ENCODE results near the gene HDAC5.
A peak's percentile ranks its signal among the peaks of the same experiment; 100 is the strongest.

The HDAC5 gene

DNA sequence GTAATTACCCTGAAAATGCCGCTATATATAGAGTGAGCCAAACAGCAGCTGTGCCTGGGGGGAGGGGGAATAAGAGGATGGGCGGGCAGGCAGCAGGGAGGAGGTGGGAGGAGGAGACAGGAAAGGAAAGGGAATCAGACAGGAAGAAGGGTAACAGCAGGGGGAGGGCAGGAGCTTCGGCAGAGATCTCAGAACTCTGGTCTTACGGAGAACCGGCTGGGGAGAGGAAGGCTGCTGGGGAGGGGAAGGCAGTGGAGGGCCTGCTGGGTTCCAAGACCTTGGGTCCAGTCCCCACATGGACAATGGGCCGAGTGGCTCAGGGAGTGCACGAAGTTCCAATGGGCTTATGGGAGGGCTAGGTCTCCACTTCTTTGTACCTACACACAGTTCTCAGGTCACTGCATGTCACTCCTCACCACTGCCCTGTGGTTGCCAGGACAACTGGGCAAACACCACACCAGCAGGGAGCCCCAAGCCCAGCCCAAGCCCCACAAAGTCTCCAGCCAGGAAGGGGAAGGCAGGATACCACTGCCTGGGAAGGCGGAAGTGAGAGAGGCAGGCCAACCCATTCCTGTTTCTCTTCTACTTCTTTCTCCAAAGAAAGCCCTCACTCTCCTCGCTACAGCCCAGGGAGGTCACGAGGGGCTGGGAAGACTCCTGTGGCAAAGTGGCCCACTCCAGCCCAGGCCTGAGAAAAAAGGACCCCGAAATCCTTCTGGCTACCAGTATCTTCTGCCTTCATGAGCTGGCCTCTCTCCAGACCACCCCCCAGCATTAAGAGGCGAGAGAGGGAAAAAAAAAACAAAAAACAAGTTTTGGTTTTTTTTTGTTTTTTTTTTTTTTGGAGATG is 27.6 kb downstream of the HDAC5 start (continued):
- TF ChIP-seq, protein P1, sequence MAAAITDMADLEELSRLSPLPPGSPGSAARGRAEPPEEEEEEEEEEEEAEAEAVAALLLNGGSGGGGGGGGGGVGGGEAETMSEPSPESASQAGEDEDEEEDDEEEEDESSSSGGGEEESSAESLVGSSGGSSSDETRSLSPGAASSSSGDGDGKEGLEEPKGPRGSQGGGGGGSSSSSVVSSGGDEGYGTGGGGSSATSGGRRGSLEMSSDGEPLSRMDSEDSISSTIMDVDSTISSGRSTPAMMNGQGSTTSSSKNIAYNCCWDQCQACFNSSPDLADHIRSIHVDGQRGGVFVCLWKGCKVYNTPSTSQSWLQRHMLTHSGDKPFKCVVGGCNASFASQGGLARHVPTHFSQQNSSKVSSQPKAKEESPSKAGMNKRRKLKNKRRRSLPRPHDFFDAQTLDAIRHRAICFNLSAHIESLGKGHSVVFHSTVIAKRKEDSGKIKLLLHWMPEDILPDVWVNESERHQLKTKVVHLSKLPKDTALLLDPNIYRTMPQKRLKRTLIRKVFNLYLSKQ (tag by site-specific recombination; IDR thresholded peaks at IDR 0.05; ENCODE audit: borderline replicate concordance): no peak
- TF ChIP-seq ZNF596 (tag by site-specific recombination; IDR thresholded peaks at IDR 0.05): peak; percentile 31; the same call in 1 of the 2 replicates
- no peak for TF ChIP-seq ZNF266 (tag by site-specific recombination; IDR thresholded peaks at IDR 0.05; ENCODE audit: low read depth)
- TF ChIP-seq ZSCAN23 (tag by site-specific recombination; IDR thresholded peaks at IDR 0.05): 0 out of 2 replicates have a peak, but pooled peaks have one; percentile 34
- no peak for TF ChIP-seq ZNF514 (tag by site-specific recombination; IDR thresholded peaks at IDR 0.05)
- TF ChIP-seq ZNF558 (tag by site-specific recombination; IDR thresholded peaks at IDR 0.05): no peak
- TF ChIP-seq, protein P2, sequence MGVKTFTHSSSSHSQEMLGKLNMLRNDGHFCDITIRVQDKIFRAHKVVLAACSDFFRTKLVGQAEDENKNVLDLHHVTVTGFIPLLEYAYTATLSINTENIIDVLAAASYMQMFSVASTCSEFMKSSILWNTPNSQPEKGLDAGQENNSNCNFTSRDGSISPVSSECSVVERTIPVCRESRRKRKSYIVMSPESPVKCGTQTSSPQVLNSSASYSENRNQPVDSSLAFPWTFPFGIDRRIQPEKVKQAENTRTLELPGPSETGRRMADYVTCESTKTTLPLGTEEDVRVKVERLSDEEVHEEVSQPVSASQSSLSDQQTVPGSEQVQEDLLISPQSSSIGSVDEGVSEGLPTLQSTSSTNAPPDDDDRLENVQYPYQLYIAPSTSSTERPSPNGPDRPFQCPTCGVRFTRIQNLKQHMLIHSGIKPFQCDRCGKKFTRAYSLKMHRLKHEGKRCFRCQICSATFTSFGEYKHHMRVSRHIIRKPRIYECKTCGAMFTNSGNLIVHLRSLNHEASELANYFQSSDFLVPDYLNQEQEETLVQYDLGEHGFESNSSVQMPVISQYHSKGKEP (tag by site-specific recombination; IDR thresholded peaks at IDR 0.05): no peak
- peak; percentile 84 for TF ChIP-seq SP2 (tag by site-specific recombination; IDR thresholded peaks at IDR 0.05)
- TF ChIP-seq ZNF521 (tag by site-specific recombination; IDR thresholded peaks at IDR 0.05): no peak
- peak; percentile 83 for TF ChIP-seq KLF8 (tag by site-specific recombination; IDR thresholded peaks at IDR 0.05)
- peak; percentile 70 for TF ChIP-seq ZNF501 (tag by site-specific recombination; IDR thresholded peaks at IDR 0.05)
- TF ChIP-seq ZIC2 (tag by site-specific recombination; IDR thresholded peaks at IDR 0.05): peak; percentile 83
- TF ChIP-seq EGR2 (tag by site-specific recombination; IDR thresholded peaks at IDR 0.05; ENCODE audit: low read depth): peak; percentile 85
- TF ChIP-seq ZNF654 (tag by site-specific recombination; IDR thresholded peaks at IDR 0.05; ENCODE audit: low read depth): no peak
- no peak for TF ChIP-seq ZNF19 (tag by site-specific recombination; IDR thresholded peaks at IDR 0.05; ENCODE audit: low read depth)
- no peak; the same call in 1 of the 2 replicates for TF ChIP-seq KLF7 (tag by site-specific recombination; IDR thresholded peaks at IDR 0.05; ENCODE audit: borderline replicate concordance)
- no peak for TF ChIP-seq ZNF624 (tag by site-specific recombination; IDR thresholded peaks at IDR 0.05)
- TF ChIP-seq ZNF791 (tag by site-specific recombination; IDR thresholded peaks at IDR 0.05): no peak
- TF ChIP-seq ZNF792 (tag by site-specific recombination; IDR thresholded peaks at IDR 0.05): no peak
- no peak for TF ChIP-seq ZNF155 (tag by site-specific recombination; IDR thresholded peaks at IDR 0.05)
- peak; percentile 65 for TF ChIP-seq KLF16 (tag by site-specific recombination; IDR thresholded peaks at IDR 0.05)
- TF ChIP-seq GLIS2 (tag by site-specific recombination; IDR thresholded peaks at IDR 0.05): peak; percentile 90
- no peak for TF ChIP-seq ZNF529 (tag by site-specific recombination; IDR thresholded peaks at IDR 0.05; ENCODE audit: insufficient replicate concordance)
- no peak; the same call in 1 of the 2 replicates for TF ChIP-seq OVOL3 (tag by site-specific recombination; IDR thresholded peaks at IDR 0.05)
- TF ChIP-seq MEIS1 (CRISPR knock-in tag; IDR thresholded peaks at IDR 0.05; ENCODE audit: borderline replicate concordance): no peak
- TF ChIP-seq, protein P3, sequence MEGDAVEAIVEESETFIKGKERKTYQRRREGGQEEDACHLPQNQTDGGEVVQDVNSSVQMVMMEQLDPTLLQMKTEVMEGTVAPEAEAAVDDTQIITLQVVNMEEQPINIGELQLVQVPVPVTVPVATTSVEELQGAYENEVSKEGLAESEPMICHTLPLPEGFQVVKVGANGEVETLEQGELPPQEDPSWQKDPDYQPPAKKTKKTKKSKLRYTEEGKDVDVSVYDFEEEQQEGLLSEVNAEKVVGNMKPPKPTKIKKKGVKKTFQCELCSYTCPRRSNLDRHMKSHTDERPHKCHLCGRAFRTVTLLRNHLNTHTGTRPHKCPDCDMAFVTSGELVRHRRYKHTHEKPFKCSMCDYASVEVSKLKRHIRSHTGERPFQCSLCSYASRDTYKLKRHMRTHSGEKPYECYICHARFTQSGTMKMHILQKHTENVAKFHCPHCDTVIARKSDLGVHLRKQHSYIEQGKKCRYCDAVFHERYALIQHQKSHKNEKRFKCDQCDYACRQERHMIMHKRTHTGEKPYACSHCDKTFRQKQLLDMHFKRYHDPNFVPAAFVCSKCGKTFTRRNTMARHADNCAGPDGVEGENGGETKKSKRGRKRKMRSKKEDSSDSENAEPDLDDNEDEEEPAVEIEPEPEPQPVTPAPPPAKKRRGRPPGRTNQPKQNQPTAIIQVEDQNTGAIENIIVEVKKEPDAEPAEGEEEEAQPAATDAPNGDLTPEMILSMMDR (tag by site-specific recombination; IDR thresholded peaks at IDR 0.05): peak; percentile 84
- TF ChIP-seq ZNF473 (tag by site-specific recombination; IDR thresholded peaks at IDR 0.05): no peak
- no peak for TF ChIP-seq ZNF311 (tag by site-specific recombination; IDR thresholded peaks at IDR 0.05; ENCODE audit: borderline replicate concordance)
- no peak for TF ChIP-seq ZNF202 (tag by site-specific recombination; IDR thresholded peaks at IDR 0.05; ENCODE audit: borderline replicate concordance)
- no peak for TF ChIP-seq REPIN1 (tag by site-specific recombination; IDR thresholded peaks at IDR 0.05; ENCODE audit: low read depth)
- peak; percentile 93 for TF ChIP-seq ZNF335 (tag by site-specific recombination; conservative IDR thresholded peaks at IDR 0.05)
- TF ChIP-seq, protein P4, sequence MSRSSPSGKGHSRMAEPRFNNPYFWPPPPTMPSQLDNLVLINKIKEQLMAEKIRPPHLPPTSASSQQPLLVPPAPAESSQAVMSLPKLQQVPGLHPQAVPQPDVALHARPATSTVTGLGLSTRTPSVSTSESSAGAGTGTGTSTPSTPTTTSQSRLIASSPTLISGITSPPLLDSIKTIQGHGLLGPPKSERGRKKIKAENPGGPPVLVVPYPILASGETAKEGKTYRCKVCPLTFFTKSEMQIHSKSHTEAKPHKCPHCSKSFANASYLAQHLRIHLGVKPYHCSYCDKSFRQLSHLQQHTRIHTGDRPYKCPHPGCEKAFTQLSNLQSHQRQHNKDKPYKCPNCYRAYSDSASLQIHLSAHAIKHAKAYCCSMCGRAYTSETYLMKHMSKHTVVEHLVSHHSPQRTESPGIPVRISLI (tag by site-specific recombination; IDR thresholded peaks at IDR 0.05): peak; percentile 70; the same call in 1 of the 2 replicates
